Measurements from ENCODE around the gene ADAP1. TPM values are rescaled to one million over a fixed set of nuclear protein-coding genes. Genes with fewer than 3 reads are reported as not detected.

Gene ADAP1, protein sequence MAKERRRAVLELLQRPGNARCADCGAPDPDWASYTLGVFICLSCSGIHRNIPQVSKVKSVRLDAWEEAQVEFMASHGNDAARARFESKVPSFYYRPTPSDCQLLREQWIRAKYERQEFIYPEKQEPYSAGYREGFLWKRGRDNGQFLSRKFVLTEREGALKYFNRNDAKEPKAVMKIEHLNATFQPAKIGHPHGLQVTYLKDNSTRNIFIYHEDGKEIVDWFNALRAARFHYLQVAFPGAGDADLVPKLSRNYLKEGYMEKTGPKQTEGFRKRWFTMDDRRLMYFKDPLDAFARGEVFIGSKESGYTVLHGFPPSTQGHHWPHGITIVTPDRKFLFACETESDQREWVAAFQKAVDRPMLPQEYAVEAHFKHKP
- 5.3 and 8.1 TPM in 2 replicates for total RNA-seq

DNA sequence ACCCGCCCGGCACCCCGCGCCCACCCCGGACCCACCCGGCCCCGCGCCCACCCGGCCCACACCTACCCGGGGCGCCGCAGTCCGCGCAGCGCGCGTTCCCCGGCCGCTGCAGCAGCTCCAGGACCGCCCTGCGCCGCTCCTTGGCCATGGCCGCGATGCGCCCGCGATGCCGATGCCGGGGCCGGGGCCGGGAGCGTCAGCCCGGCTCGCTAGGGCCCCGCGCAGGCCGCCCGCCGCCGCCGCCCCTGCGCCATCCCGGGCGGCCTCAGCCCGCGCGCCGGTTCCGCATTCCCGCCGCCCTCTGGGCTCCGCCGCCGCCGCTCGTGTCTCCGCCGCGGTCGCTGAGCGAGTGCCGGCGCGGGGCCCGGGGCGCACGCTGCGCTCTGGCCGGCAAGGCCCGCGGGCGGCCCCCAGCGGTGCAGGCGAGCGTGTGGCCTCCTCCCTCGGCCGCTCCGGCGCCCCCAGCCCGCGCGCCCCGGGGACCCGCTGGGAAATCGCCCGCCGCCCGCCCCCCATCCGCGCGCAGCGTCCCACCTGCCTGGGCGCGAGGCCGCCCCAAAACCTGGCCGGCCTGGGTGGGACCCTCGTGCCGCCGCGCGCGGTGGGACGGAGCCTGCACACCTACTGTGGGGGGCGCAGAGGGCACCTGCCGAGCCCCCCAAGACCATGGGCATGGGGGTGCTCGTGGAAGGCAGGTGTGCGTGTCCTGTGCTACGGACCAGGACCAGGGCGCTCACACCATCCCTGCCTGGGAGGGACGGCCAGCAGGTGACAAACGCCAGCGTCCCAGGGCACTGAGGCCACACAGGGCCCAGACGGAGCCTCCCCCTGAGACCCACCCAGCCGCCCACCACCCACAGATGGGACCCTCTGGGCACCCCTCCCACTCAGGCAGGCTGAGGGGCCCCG lies at the start of gene ADAP1:
TSS of gene ADAP1 (minus strand) at position 351 of the 909 bp plus-strand sequence. CDS start at position 148, 203 bp downstream.

DNA sequence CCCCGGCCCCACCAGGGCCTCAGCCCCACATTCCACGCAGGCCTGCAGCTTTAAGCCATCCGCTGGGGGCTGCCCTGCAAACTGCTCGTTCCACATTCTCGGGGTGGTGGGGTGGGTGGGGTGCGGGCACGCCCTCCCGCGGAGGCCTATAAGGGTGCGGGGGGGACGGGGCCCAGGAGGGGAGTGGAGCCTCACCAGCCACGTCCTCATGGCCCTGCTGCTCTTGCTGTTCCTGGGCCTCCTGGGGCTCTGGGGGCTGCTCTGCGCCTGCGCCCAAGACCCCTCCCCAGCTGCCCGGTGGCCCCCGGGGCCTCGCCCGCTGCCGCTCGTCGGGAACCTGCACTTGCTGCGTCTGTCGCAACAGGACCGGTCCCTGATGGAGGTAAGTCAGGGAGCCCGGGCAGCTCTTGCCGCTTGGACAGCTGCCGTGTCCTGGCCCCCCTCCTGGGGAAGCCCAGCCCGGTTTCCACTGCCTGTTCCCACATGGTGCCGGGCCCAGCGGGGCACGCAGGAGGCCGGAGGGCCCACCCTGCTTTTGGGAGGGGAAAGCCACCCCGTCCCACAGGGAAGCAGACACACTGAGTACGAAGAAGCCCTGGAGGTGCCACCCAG lies 28.6 kb upstream of the ADAP1 start, which contains the start of gene CYP2W1:
TSS of gene CYP2W1 (plus strand) at position 178 of the 612 bp plus-strand sequence. CDS start at position 209, 31 bp downstream.

DNA sequence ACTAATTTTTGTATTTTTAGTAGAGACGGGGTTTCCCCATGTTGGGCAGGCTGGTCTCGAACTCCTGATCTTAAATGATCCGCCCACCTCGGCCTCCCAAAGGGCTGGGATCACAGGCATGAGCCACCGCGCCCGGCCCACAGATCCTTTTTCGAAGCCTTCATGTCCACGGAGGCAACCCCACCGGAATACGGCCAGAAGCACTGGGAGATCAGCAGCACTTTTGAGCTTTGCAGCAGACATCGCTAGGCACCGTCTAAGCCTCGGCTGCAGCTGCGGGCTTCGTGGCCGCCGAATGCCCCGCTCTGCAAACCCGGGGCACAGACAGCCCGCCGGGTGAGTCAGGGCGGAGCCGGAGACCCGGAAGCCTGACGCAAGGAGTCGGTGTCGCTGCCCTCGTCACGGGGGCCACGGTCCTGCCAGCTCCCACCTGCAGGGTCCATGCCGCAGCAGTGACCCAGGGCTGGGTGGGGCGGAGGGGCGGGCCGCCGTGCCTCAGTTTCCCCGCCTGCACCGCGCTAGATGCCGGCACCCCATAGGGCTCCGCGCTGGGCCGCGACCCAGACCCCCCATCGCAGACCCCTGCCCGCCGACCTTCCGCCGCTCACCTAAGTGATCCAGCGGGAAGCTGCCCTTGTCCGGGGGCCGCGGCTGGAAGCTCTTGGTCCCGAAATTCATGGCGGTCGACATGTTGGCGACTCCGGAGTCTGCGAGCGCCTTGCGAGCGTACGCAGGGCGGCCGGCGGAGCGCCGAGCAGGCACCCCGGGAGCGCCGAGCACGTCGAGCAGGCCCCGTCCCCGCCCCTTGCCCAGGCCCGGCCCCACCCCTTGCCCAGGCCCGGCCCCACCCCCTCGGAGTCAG lies 20.6 kb upstream of the ADAP1 start, which contains the start of gene COX19:
TSS of gene COX19 (minus strand) at position 730 of the 862 bp plus-strand sequence. CDS start at position 690, 40 bp downstream.

DNA sequence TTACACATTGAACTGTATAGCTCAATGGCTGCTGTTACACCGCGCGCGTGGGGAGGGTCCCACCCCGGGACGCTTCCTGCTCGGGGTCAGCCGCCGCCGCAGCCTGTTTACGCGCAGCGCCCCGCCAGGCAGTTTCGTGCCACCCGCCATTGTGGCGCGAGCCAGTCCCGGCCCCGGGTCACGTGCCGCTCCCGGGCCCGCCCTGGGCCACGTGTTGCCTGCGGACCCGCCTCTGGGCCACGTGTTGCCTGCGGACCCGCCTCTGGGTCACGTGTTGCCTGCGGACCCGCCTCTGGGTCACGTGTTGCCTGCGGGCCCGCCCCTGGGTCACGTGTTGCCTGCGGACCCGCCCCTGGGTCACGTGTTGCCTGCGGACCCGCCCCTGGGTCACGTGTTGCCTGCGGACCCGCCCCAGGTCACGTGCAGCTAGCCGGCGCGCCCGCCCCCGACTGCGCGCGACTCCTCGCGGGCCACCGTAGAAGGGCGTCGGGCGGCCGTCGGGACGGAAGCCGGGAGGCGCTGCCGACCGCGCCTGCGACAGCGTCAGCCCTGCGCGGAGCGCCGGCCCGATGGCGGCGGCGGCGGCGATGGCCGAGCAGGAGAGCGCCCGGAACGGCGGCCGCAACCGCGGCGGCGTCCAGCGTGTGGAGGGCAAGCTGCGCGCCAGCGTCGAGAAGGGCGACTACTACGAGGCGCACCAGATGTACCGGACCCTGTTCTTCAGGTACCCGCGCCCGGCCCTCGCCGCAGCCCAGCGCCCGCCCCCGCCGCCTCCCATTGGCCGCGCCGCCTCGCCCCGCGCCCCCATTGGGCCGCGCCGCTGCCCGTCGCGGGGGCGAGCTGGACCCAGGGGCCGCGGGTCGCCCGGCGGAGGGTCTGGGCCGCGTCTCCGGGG lies 78.2 kb downstream of the ADAP1 start, which contains the start of gene GET4:
TSS of gene GET4 (plus strand) at position 478 of the 895 bp plus-strand sequence. CDS start at position 570, 92 bp downstream.

Other genes with a start within 250 kb of the ADAP1 start
- 10.4 and 24.6 TPM in 2 replicates for gene DNAAF5, start 228.0 kb downstream of the ADAP1 start, total RNA-seq
- 9.2 and 14.0 TPM in 2 replicates for gene PRKAR1B, start 227.4 kb downstream of the ADAP1 start, total RNA-seq
- gene SUN1, start 122.2 kb downstream of the ADAP1 start, total RNA-seq, result 116 and 188 TPM in 2 replicates
- gene GET4, start 78.1 kb downstream of the ADAP1 start, total RNA-seq, result 17.5 and 24.7 TPM in 2 replicates
- gene COX19, start 20.9 kb upstream of the ADAP1 start, total RNA-seq, result 13.7 and 14.1 TPM in 2 replicates
- under 0.01 TPM in 1 of 2 replicates, not detected in the other for gene CYP2W1, start 28.5 kb upstream of the ADAP1 start, total RNA-seq
- 3.8 and 7.7 TPM in 2 replicates for gene GPR146, start 89.9 kb upstream of the ADAP1 start, total RNA-seq
- 0.59 and 1.6 TPM in 2 replicates for gene GPER1, start 133.4 kb upstream of the ADAP1 start, total RNA-seq
- gene ZFAND2A, start 205.5 kb upstream of the ADAP1 start, total RNA-seq, result 14.6 and 15.1 TPM in 2 replicates

Data from smooth muscle cell of the umbilical artery (primary cell).